Neural cell (in vitro differentiated cells): ENCODE data around the gene MYO1F. TPM values are rescaled to one million over a fixed set of nuclear protein-coding genes. Genes with fewer than 3 reads are reported as not detected.

Experiments used
- H2AFZ ChIP-seq: fragments of 200-600, 300-800 bp; sonication (generic), shearing (Covaris generic); 2 replicates; pipeline ENCODE4 v1.6.0; 2014; ENCODE audit warnings: low read depth, mild to moderate bottlenecking, antibody characterized with exemption, low read length, moderate library complexity
- H3F3A ChIP-seq: fragments of 200-600 bp; shearing (Covaris generic); 2 replicates; pipeline ENCODE4 v1.6.1; 2016; ENCODE audit warnings: mild to moderate bottlenecking, moderate library complexity, mixed read lengths, antibody characterized with exemption, low read length; ENCODE audit not compliant: insufficient read depth, poor library complexity, severe bottlenecking
- H3K27ac ChIP-seq: fragments of 200-600, 300-800 bp; sonication (generic), shearing (Covaris generic); 2 replicates; pipeline ENCODE4 v1.5.1; 2014; ENCODE audit warnings: mild to moderate bottlenecking, low read length, moderate library complexity
- H3K27me3 ChIP-seq: fragments of 300-800, 200-600 bp; sonication (generic), shearing (Covaris generic); 2 replicates; pipeline ENCODE4 v1.6.0; 2014; ENCODE audit warnings: mild to moderate bottlenecking, low read depth, low read length, moderate library complexity; ENCODE audit not compliant: insufficient read depth
- H3K36me3 ChIP-seq: fragments of 300-800, 200-600 bp; sonication (generic), shearing (Covaris generic); 2 replicates; pipeline ENCODE4 v1.5.1; 2014; ENCODE audit warnings: mild to moderate bottlenecking, antibody characterized with exemption, low read length, moderate library complexity; ENCODE audit not compliant: insufficient read depth
- H3K4me2 ChIP-seq: fragments of 300-800, 200-600 bp; sonication (generic), shearing (Covaris generic); 2 replicates; pipeline ENCODE4 v1.6.0; 2014; ENCODE audit warnings: mild to moderate bottlenecking, low read length
- H3K4me3 ChIP-seq: fragments of 300-800, 200-600 bp; sonication (generic), shearing (Covaris generic); 2 replicates; pipeline ENCODE4 v1.5.1; 2014; ENCODE audit warnings: mild to moderate bottlenecking, low read length, moderate library complexity
- H3K79me2 ChIP-seq: fragments of 200-600 bp; shearing (Covaris generic); replicated peaks from 2 replicates; pipeline ENCODE4 v1.6.0; 2014; ENCODE audit warnings: mild to moderate bottlenecking, low read length, moderate library complexity; ENCODE audit not compliant: insufficient read depth
- H3K9ac ChIP-seq: fragments of 300-800, 200-600 bp; sonication (generic), shearing (Covaris generic); 2 replicates; pipeline ENCODE4 v1.6.1; 2016; ENCODE audit warnings: mild to moderate bottlenecking, low read length, mixed read lengths
- H3K9me2 ChIP-seq: fragments of 200-600 bp; shearing (Covaris generic); 2 replicates; pipeline ENCODE4 v1.6.1; 2016; ENCODE audit warnings: mild to moderate bottlenecking, low read length, mixed read lengths; ENCODE audit not compliant: insufficient read depth
- H3K9me3 ChIP-seq: fragments of 200-600, 300-800 bp; sonication (generic), shearing (Covaris generic); 2 replicates; pipeline ENCODE4 v1.6.1; 2016; ENCODE audit warnings: mild to moderate bottlenecking, mixed run types, low read length, moderate library complexity, mixed read lengths
- H4K20me1 ChIP-seq: fragments of 200-600 bp; shearing (Covaris generic); 2 replicates; pipeline ENCODE4 v1.6.1; 2016; ENCODE audit warnings: mild to moderate bottlenecking, mixed run types; ENCODE audit not compliant: insufficient read depth
- CTCF ChIP-seq: fragments of 450-650 bp; IDR thresholded peaks from 2 replicates; pipeline ENCODE4 v1.5.1; 2014; ENCODE audit warnings: antibody characterized with exemption, mild to moderate bottlenecking, moderate library complexity; ENCODE audit not compliant: poor library complexity, severe bottlenecking
- EP300 ChIP-seq: fragments of 450-650 bp; conservative IDR thresholded peaks from 2 replicates; pipeline ENCODE4 v1.6.1; 2014; ENCODE audit warnings: antibody characterized with exemption, mild to moderate bottlenecking, moderate library complexity; ENCODE audit not compliant: poor library complexity, severe bottlenecking
- EZH2 ChIP-seq: fragments of 200-600, 300-800 bp; shearing (Covaris generic), sonication (generic); IDR thresholded peaks from 2 replicates; pipeline ENCODE4 v1.6.1; 2014; ENCODE audit warnings: antibody characterized with exemption, low read length, borderline replicate concordance, mild to moderate bottlenecking; ENCODE audit not compliant: insufficient read depth, poor library complexity, severe bottlenecking
- MXI1 ChIP-seq: fragments of 450-650 bp; conservative IDR thresholded peaks from 2 replicates; pipeline ENCODE4 v1.6.1; 2014; ENCODE audit warnings: antibody characterized with exemption, mild to moderate bottlenecking; ENCODE audit not compliant: poor library complexity, severe bottlenecking
- POLR2AphosphoS5 ChIP-seq: IDR thresholded peaks from 2 replicates; pipeline ENCODE4 v1.6.1; 2012
- RAD21 ChIP-seq: fragments of 450-650 bp; conservative IDR thresholded peaks from 2 replicates; pipeline ENCODE4 v1.6.1; 2014; ENCODE audit warnings: antibody characterized with exemption, mild to moderate bottlenecking, moderate library complexity
- REST ChIP-seq: IDR thresholded peaks from 2 replicates; pipeline ENCODE4 v1.6.1; 2012; ENCODE audit warnings: borderline replicate concordance
- SMC3 ChIP-seq: fragments of 450-650 bp; conservative IDR thresholded peaks from 2 replicates; pipeline ENCODE4 v1.6.1; 2014; ENCODE audit warnings: antibody characterized with exemption, mild to moderate bottlenecking, moderate library complexity; ENCODE audit not compliant: poor library complexity
- TAF1 ChIP-seq: IDR thresholded peaks from 2 replicates; pipeline ENCODE4 v1.6.1; 2012; ENCODE audit warnings: low read depth
- polyA plus RNA-seq: library from polyadenylated mRNA; depleted of rRNA; stranded (reverse); fragments of >200 nt; gene quantifications from 2 replicates; pipeline ENCODE4 v1.2.3, GENCODE V29; 2014

Gene MYO1F
- polyA plus RNA-seq, 1 donor from 2014 or later, result 0.40 TPM

- no peaks in the 10 kb centered on the region for H3K9me3 ChIP-seq
- no peaks in the 10 kb centered on the region for H3F3A ChIP-seq
- H3K27me3 ChIP-seq, result no peaks in the 10 kb centered on the region
- H2AFZ ChIP-seq, result no peak overlapping the region
- no peak for TF ChIP-seq EZH2
- TF ChIP-seq TAF1, result no peak
- TF ChIP-seq EP300, result no peak
- no peak for TF ChIP-seq POLR2AphosphoS5
- no peak for TF ChIP-seq REST
- no peak for TF ChIP-seq SMC3
- TF ChIP-seq RAD21, result no peak
- TF ChIP-seq MXI1, result no peak
- TF ChIP-seq CTCF, result no peak
- H3K36me3 ChIP-seq, result no peaks in the 10 kb centered on the region
- no peaks in the 10 kb centered on the region for H3K79me2 ChIP-seq
- H4K20me1 ChIP-seq, result no peaks in the 10 kb centered on the region
- H3K27ac ChIP-seq, result no peak overlapping the region
- no peak overlapping the region for H3K9ac ChIP-seq
- H3K4me2 ChIP-seq, result no peak overlapping the region
- H3K9me2 ChIP-seq, result no peaks in the 10 kb centered on the region
- no peak overlapping the region for H3K4me3 ChIP-seq
Observed at GRCh38 chr19:8593931-8594330, 16.7 kb upstream of the MYO1F start.

GRCh38 chr19:8592231-8593009, 15.2 kb upstream of the MYO1F start:
- peak overlapping the region; percentile 12 for H3K4me2 ChIP-seq
- H3K27ac ChIP-seq, result no peak overlapping the region
- H2AFZ ChIP-seq, result no peak overlapping the region
- no peaks in the 10 kb centered on the region for H3K9me3 ChIP-seq
- H4K20me1 ChIP-seq, result no peaks in the 10 kb centered on the region
- H3K4me3 ChIP-seq, result peak overlapping the region; percentile 67
- H3F3A ChIP-seq, result no peaks in the 10 kb centered on the region
- no peaks in the 10 kb centered on the region for H3K9me2 ChIP-seq
- H3K9ac ChIP-seq, result peak overlapping the region; percentile 27
- H3K36me3 ChIP-seq, result no peaks in the 10 kb centered on the region
- H3K27me3 ChIP-seq, result no peaks in the 10 kb centered on the region
- no peak for TF ChIP-seq TAF1
- TF ChIP-seq MXI1, result peak; percentile 31
- H3K79me2 ChIP-seq, result no peaks in the 10 kb centered on the region
